Osteocyte (in vitro differentiated cells): ENCODE measurements around the gene FRMD8. TPM values are rescaled to one million over a fixed set of nuclear protein-coding genes. Genes with fewer than 3 reads are reported as not detected.
A peak's percentile ranks its signal among the peaks of the same experiment; 100 is the strongest.

Experiments used
- DNase-seq: peaks from one replicate; pipeline ENCODE4 v3.0.0; 2021; ENCODE audit warnings: mixed read lengths; ENCODE audit not compliant: unreplicated experiment; ENCODE audit errors: extremely low spot score
- H3K27ac Mint-ChIP-seq: one replicate; pipeline ENCODE4 v1.8.0; 2021; ENCODE audit warnings: mild to moderate bottlenecking, mixed read lengths; ENCODE audit not compliant: unreplicated experiment
- H3K27me3 Mint-ChIP-seq: one replicate; pipeline ENCODE4 v1.8.0; 2021; ENCODE audit warnings: mixed read lengths; ENCODE audit not compliant: unreplicated experiment
- H3K36me3 Mint-ChIP-seq: one replicate; pipeline ENCODE4 v1.8.0; 2021; ENCODE audit warnings: mixed read lengths; ENCODE audit not compliant: unreplicated experiment
- H3K4me1 Mint-ChIP-seq: one replicate; pipeline ENCODE4 v1.8.0; 2021; ENCODE audit warnings: mixed read lengths; ENCODE audit not compliant: unreplicated experiment
- H3K4me3 Mint-ChIP-seq: one replicate; pipeline ENCODE4 v1.8.0; 2021; ENCODE audit warnings: mild to moderate bottlenecking, moderate library complexity, mixed read lengths; ENCODE audit not compliant: unreplicated experiment
- H3K9me3 Mint-ChIP-seq: one replicate; pipeline ENCODE4 v1.8.0; 2021; ENCODE audit warnings: mixed read lengths; ENCODE audit not compliant: unreplicated experiment
- total RNA-seq: library from RNA; stranded (reverse); gene quantifications from 2 replicates; pipeline ENCODE4 v1.2.1, GENCODE V29; 2021
- TF ChIP-seq, protein P1 (sequence below): fragments of 200-600 bp; sonication (generic); IDR thresholded peaks from 2 replicates; pipeline ENCODE4 v1.5.0; 2021; ENCODE audit warnings: antibody characterized with exemption, mild to moderate bottlenecking, moderate library complexity

FRMD8 gene
- total RNA-seq, 1 donor from 2014 or later, result 62.8 TPM

DNA sequence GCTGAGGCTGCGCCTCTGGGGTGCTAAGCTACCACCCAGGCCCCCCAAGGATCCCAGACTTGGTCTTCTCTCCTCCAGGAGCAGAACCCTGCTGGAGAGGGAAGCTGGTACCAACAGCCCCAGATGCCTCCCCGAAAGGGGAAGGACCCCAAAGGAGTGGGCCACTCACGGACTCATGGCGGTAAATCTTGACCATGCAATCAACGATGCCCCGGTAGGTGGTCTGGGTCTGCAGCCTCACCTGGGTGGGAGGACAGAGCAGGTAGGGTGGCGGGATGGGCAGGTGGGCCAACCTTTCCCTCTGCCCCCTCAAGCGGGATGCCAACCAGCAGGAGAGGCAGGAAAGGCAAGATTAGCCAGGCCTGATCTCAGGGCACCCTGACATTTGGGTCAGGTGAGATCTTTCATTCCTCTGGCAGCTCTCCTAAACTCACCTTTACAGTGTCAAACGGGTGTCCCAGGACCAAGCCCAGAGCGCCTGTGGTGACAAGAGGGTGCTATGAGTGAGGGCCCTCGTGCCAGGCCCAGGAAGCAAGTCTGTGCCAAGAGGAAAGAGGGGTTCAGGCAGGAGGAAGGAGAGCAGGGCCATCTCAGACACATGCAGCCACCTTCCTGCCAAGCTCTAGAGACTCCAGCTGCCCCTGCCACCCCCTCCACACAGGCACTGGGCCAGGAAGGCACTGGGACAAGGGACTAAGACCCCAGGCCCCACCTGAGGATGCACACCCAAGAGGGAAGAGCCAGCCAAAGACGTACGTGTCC, 6.6 kb upstream of the FRMD8 start:
- Mint-ChIP-seq H3K4me3 (no peak overlapping the region), H3K27ac (no peak overlapping the region), H3K27me3 (no peaks in the 10 kb centered on the region), H3K36me3 (no peaks in the 10 kb centered on the region), H3K9me3 (no peaks in the 10 kb centered on the region), H3K4me1 (peaks cover 35% of the 10 kb centered on the region)
- TF ChIP-seq, protein P1, sequence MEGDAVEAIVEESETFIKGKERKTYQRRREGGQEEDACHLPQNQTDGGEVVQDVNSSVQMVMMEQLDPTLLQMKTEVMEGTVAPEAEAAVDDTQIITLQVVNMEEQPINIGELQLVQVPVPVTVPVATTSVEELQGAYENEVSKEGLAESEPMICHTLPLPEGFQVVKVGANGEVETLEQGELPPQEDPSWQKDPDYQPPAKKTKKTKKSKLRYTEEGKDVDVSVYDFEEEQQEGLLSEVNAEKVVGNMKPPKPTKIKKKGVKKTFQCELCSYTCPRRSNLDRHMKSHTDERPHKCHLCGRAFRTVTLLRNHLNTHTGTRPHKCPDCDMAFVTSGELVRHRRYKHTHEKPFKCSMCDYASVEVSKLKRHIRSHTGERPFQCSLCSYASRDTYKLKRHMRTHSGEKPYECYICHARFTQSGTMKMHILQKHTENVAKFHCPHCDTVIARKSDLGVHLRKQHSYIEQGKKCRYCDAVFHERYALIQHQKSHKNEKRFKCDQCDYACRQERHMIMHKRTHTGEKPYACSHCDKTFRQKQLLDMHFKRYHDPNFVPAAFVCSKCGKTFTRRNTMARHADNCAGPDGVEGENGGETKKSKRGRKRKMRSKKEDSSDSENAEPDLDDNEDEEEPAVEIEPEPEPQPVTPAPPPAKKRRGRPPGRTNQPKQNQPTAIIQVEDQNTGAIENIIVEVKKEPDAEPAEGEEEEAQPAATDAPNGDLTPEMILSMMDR, result no peak
- no peak for DNase-seq

- no peaks in the 10 kb centered on the region for H3K36me3 Mint-ChIP-seq
- TF ChIP-seq, protein P1, result no peak
- H3K27ac Mint-ChIP-seq, result no peak overlapping the region
- H3K9me3 Mint-ChIP-seq, result no peaks in the 10 kb centered on the region
- H3K4me3 Mint-ChIP-seq, result no peak overlapping the region
- H3K4me1 Mint-ChIP-seq, result peaks cover 40% of the 10 kb centered on the region
- H3K27me3 Mint-ChIP-seq, result no peaks in the 10 kb centered on the region
- DNase-seq, result no peak
Measured at GRCh38 chr11:65380460-65381119, 5.8 kb upstream of the FRMD8 start.

GRCh38 chr11:65381716-65382032, 4.8 kb upstream of the FRMD8 start:
- no peaks in the 10 kb centered on the region for H3K36me3 Mint-ChIP-seq
- H3K27me3 Mint-ChIP-seq, result no peaks in the 10 kb centered on the region
- no peak for DNase-seq
- no peaks in the 10 kb centered on the region for H3K9me3 Mint-ChIP-seq
- H3K4me3 Mint-ChIP-seq, result peak overlapping the region; percentile 70
- H3K27ac Mint-ChIP-seq, result peak overlapping the region; percentile 99
- TF ChIP-seq, protein P1, result no peak
- H3K4me1 Mint-ChIP-seq, result peaks cover 46% of the 10 kb centered on the region

- H3K9me3 Mint-ChIP-seq, result no peaks in the 10 kb centered on the region
- H3K4me1 Mint-ChIP-seq, result peaks cover 49% of the 10 kb centered on the region
- TF ChIP-seq, protein P1, result peak; percentile 75
- no peaks in the 10 kb centered on the region for H3K36me3 Mint-ChIP-seq
- no peaks in the 10 kb centered on the region for H3K27me3 Mint-ChIP-seq
- peak within 1 kb of the TSS; percentile 70 for H3K4me3 Mint-ChIP-seq
- peak within 1 kb of the TSS; percentile 99 for H3K27ac Mint-ChIP-seq
- peak; percentile 97 for DNase-seq
Measured at GRCh38 chr11:65382033-65382803, 4.2 kb upstream of the FRMD8 start, which contains the start of gene SLC25A45. SLC25A45 (minus strand) TSS chr11:65382646; CDS start chr11:65381951, 695 bp downstream.
